Thyroid gland (tissue), 4 donors: Measurements from ENCODE around the gene ETV2.

Experiments
- POLR2A ChIP-seq, 2 donors: fragments of 450-650 bp; IDR thresholded peaks; one replicate each; pipeline ENCODE4 v1.6.1; 2017; ENCODE audit warnings: antibody characterized with exemption in 2 of 2, mild to moderate bottlenecking in 2 of 2, moderate library complexity in 1 of 2
- TF ChIP-seq, protein P1 (sequence below), 6 experiments: fragments of 200-600 bp in 3 of 6; fragments of 450-650 bp in 3 of 6; sonication (generic) in 3 of 6; IDR thresholded peaks; one replicate each; pipeline ENCODE4 v1.5.1; 2016 to 2019; ENCODE audit warnings: antibody characterized with exemption in 6 of 6, mild to moderate bottlenecking in 2 of 6, inconsistent platforms in 1 of 6, moderate library complexity in 1 of 6

DNA sequence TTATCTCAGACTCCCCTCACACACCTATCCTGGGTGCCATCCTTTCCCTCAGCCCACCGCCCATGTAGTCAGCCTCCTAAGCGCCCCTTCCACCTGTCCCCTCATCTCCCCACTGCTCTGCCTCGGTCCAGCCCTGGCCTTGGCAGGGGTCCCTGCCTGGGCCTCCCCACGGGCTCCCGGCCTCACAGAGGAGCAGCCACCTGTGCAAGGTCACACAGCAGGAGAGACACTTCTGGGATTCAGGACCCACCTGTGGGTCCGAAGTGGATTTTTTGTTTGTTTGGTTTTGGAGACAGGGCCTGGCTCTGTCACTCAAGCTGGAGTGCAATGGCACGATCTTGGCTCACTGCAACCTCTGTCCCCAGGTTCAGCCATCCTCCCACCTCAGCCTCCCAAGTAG, 24.1 kb downstream of the ETV2 start:
- TF ChIP-seq, protein P1, sequence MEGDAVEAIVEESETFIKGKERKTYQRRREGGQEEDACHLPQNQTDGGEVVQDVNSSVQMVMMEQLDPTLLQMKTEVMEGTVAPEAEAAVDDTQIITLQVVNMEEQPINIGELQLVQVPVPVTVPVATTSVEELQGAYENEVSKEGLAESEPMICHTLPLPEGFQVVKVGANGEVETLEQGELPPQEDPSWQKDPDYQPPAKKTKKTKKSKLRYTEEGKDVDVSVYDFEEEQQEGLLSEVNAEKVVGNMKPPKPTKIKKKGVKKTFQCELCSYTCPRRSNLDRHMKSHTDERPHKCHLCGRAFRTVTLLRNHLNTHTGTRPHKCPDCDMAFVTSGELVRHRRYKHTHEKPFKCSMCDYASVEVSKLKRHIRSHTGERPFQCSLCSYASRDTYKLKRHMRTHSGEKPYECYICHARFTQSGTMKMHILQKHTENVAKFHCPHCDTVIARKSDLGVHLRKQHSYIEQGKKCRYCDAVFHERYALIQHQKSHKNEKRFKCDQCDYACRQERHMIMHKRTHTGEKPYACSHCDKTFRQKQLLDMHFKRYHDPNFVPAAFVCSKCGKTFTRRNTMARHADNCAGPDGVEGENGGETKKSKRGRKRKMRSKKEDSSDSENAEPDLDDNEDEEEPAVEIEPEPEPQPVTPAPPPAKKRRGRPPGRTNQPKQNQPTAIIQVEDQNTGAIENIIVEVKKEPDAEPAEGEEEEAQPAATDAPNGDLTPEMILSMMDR (IDR thresholded peaks at IDR 0.05): no peak
- no peak for TF ChIP-seq POLR2A (IDR thresholded peaks at IDR 0.05)
